Gastroesophageal sphincter (tissue), 3 donors: ENCODE results near the gene MSL1.

Experiments
- EP300 ChIP-seq: sonication (generic); formaldehyde crosslinking; IDR thresholded peaks from one replicate; pipeline ENCODE4 v1.6.1; 2017; ENCODE audit warnings: antibody characterized with exemption, mild to moderate bottlenecking
- POLR2A ChIP-seq, 2 donors: fragments of 450-650 bp; IDR thresholded peaks; one replicate each; pipeline ENCODE4 v1.6.1; 2017; ENCODE audit warnings: antibody characterized with exemption in 2 of 2, mild to moderate bottlenecking in 2 of 2, moderate library complexity in 1 of 2
- POLR2AphosphoS5 ChIP-seq: sonication (generic); formaldehyde crosslinking; IDR thresholded peaks from one replicate; pipeline ENCODE4 v1.6.1; 2017; ENCODE audit warnings: antibody characterized with exemption
- TF ChIP-seq, protein P1 (sequence below), 4 experiments: fragments of 200-600 bp in 2 of 4; fragments of 450-650 bp in 2 of 4; sonication (generic) in 1 of 4; IDR thresholded peaks; one replicate each; pipeline ENCODE4 v1.5.1; 2017 to 2019; ENCODE audit warnings: antibody characterized with exemption in 4 of 4, mild to moderate bottlenecking in 2 of 4, moderate library complexity in 2 of 4

DNA sequence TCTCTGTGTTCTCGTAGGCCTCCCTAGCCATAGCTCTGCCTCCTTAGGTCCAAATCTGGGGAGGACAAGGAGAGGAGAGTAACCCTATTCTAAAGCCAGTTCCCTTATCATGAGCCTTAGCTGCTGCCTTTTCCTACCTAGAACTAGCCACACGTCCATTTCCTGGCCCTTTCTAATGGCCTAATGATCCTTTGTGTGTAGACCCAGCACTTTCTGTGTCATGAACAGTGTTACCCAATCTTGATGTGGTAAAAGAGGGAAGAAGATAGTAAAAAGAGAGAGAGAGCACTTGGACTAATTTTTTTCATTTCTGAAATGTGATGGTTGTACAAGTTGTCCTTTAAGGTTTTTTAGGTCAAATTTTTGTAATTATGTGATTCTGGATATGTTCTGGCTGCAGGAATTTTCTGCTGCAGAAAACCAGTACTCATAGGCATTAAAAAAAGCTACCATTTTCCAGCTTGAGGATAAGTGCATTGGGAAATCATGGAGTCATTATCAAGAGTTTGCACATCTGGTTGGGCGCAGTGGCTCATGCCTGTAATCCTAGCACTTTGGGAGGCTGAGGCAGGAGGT is 36.8 kb downstream of the MSL1 start:
- TF ChIP-seq, protein P1, sequence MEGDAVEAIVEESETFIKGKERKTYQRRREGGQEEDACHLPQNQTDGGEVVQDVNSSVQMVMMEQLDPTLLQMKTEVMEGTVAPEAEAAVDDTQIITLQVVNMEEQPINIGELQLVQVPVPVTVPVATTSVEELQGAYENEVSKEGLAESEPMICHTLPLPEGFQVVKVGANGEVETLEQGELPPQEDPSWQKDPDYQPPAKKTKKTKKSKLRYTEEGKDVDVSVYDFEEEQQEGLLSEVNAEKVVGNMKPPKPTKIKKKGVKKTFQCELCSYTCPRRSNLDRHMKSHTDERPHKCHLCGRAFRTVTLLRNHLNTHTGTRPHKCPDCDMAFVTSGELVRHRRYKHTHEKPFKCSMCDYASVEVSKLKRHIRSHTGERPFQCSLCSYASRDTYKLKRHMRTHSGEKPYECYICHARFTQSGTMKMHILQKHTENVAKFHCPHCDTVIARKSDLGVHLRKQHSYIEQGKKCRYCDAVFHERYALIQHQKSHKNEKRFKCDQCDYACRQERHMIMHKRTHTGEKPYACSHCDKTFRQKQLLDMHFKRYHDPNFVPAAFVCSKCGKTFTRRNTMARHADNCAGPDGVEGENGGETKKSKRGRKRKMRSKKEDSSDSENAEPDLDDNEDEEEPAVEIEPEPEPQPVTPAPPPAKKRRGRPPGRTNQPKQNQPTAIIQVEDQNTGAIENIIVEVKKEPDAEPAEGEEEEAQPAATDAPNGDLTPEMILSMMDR (IDR thresholded peaks at IDR 0.05): no peak
- no peak for TF ChIP-seq POLR2AphosphoS5
- no peak for TF ChIP-seq POLR2A (IDR thresholded peaks at IDR 0.05)
- no peak for TF ChIP-seq EP300
